Measurements from ENCODE around the gene SOS1. TPM values are rescaled to one million over a fixed set of nuclear protein-coding genes. Genes with fewer than 3 reads are reported as not detected.

SOS1 gene
- polyA plus RNA-seq, 1 of the 3 experiments (the other 2 are of a cell fraction), result 12.8 TPM

DNA sequence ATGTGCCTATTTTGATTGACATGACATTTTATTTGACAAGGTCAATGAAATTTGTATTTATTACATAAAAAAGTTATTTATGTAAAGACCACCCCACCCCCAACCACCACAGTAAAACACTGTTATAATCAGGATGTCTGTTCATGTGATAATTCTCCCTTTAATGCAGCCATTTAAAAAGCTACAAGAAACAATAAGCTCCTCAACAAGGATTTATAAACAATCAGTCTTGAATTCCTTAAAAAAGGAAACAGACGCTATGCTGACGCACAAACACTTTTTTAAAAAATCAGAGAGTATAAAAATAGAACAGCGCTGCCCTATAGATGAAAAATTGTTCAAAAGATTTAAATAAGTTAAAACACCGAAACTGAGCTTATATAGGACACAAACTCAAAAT lies 102.2 kb downstream of the SOS1 start:
- no peaks in the 10 kb centered on the region for H3K27me3 ChIP-seq (ENCODE audit: insufficient read depth)
- peaks cover 62 to 68% of the 10 kb centered on the region in 2 experiments for H3K36me3 ChIP-seq (replicated peaks in 1 of 2; ENCODE audit: control insufficient read depth in 1 of 2, insufficient read depth in 2 of 2, low read length in 1 of 2)
- H3K4me2 ChIP-seq, result no peak overlapping the region
- H3K4me1 ChIP-seq (ENCODE audit: control insufficient read depth in 1 of 2, insufficient read depth in 2 of 2, low read depth in 1 of 2, low read length in 1 of 2), result peaks cover 0 to under 1% of the 10 kb centered on the region in 2 experiments; a peak in 2 of 4 replicates
- H3K9me3 ChIP-seq, result no peaks in the 10 kb centered on the region
- H3K79me2 ChIP-seq (ENCODE audit: insufficient read depth), result 0 out of 2 replicates have a peak, but pooled peaks cover 3% of the 10 kb centered on the region
- TF ChIP-seq FOXJ3 (CRISPR knock-in tag; IDR thresholded peaks at IDR 0.05), result no peak
- no peak for TF ChIP-seq USF2 (IDR thresholded peaks at IDR 0.05; ENCODE audit: borderline replicate concordance, low read depth, low read length)
- TF ChIP-seq POLR2AphosphoS5 (IDR thresholded peaks at IDR 0.05; ENCODE audit: low read depth, low read length), result no peak
- TF ChIP-seq TEAD4 (IDR thresholded peaks at IDR 0.05; ENCODE audit: borderline replicate concordance, insufficient read depth), result no peak
- TF ChIP-seq RAD21 (IDR thresholded peaks at IDR 0.05; ENCODE audit: low read length), result no peak
- no peak for TF ChIP-seq NFIC (IDR thresholded peaks at IDR 0.05; ENCODE audit: borderline replicate concordance)
- no peak for TF ChIP-seq REST (IDR thresholded peaks at IDR 0.05; ENCODE audit: low read depth, low read length)
- TF ChIP-seq RCOR1 (IDR thresholded peaks at IDR 0.05; ENCODE audit: low read length), result no peak
- no peak for TF ChIP-seq TAF1 (IDR thresholded peaks at IDR 0.05; ENCODE audit: borderline replicate concordance, low read depth, low read length)
- no peak for TF ChIP-seq FOSL2 (IDR thresholded peaks at IDR 0.05; ENCODE audit: borderline replicate concordance, low read depth)
- TF ChIP-seq RFX5 (IDR thresholded peaks at IDR 0.05; ENCODE audit: low read length), result no peak
- H2AFZ ChIP-seq (ENCODE audit: low read depth), result no peak overlapping the region
- CTCF ChIA-PET, result interaction anchor here (1.1 to 1.9 kb wide), 3 partner anchors 25 to 211 kb away, joined by 3 to 6 read pairs (median 4); no protein-coding TSS in a partner anchor
- H3F3A ChIP-seq (replicated peaks; ENCODE audit: insufficient read depth), result no peaks in the 10 kb centered on the region
- H3K9ac ChIP-seq, result no peak overlapping the region
- no peaks in the 10 kb centered on the region for H4K20me1 ChIP-seq (ENCODE audit: insufficient read depth)
- no peak overlapping the region for H3K4me3 ChIP-seq (ENCODE audit: low read depth in 2 of 2, low read length in 1 of 2)
- WGBS (ENCODE audit: low lambda C conversion rate), result 98% methylated on average over 4 of the region's 4 CpGs
- no peak for DNase-seq
- POLR2A ChIA-PET, result no interaction called here
- H3K27ac ChIP-seq (ENCODE audit: low read depth in 2 of 2, low read length in 1 of 2), result no peak overlapping the region
- no peaks in the 10 kb centered on the region for H3K9me2 ChIP-seq

DNA sequence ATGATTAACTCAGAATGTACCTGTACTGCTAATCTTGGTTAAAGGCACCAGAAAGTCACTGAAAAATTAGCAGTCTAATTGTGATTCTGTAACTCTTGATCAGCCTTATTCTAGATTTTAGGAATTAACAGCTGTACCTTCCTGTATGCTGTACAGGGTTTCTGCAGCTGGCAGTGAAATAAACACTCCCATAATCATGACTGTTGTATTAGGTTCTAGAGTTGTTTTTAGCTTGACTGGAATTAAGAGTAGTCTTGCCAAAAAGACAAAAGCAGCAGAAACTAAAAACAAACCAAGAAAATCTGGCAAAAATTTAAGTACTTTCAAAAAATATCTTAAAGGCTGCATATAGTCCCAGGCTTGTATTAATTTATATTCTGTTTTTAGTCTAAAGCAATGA lies 103.5 kb downstream of the SOS1 start:
- Histone ChIP-seq H3K36me3 (replicated peaks in 1 of 2; ENCODE audit: control insufficient read depth in 1 of 2, insufficient read depth in 2 of 2, low read length in 1 of 2) (peaks cover 62 to 68% of the 10 kb centered on the region in 2 experiments), H3K27ac (ENCODE audit: low read depth in 2 of 2, low read length in 1 of 2) (no peak overlapping the region), H2AFZ (ENCODE audit: low read depth) (no peak overlapping the region), H3K27me3 (ENCODE audit: insufficient read depth) (no peaks in the 10 kb centered on the region), H4K20me1 (ENCODE audit: insufficient read depth) (no peaks in the 10 kb centered on the region), H3K9ac (no peak overlapping the region), H3K4me1 (ENCODE audit: control insufficient read depth in 1 of 2, insufficient read depth in 2 of 2, low read depth in 1 of 2, low read length in 1 of 2) (no peaks in the 10 kb centered on the region; a peak in 2 of 4 replicates), H3K9me2 (no peaks in the 10 kb centered on the region), H3K79me2 (ENCODE audit: insufficient read depth) (0 out of 2 replicates have a peak, but pooled peaks cover 3% of the 10 kb centered on the region), H3F3A (replicated peaks; ENCODE audit: insufficient read depth) (peaks cover 6% of the 10 kb centered on the region), H3K4me3 (ENCODE audit: low read depth in 2 of 2, low read length in 1 of 2) (no peak overlapping the region), H3K9me3 (no peaks in the 10 kb centered on the region), H3K4me2 (no peak overlapping the region)
- ChIA-PET POLR2A (no interaction called here), CTCF (interaction anchor here (0.9 to 1.5 kb wide), 4 partner anchors 9 to 42 kb away, joined by 3 to 5 read pairs (median 4); no protein-coding TSS in a partner anchor)
- no peak for DNase-seq
- no peak for TF ChIP-seq USF2 (IDR thresholded peaks at IDR 0.05; ENCODE audit: borderline replicate concordance, low read depth, low read length)
- no peak for TF ChIP-seq FOXM1 (IDR thresholded peaks at IDR 0.05; ENCODE audit: low read depth)
- no peak for TF ChIP-seq EZH2phosphoT487 (IDR thresholded peaks at IDR 0.05; ENCODE audit: borderline replicate concordance, low read depth)
- TF ChIP-seq GABPA (IDR thresholded peaks at IDR 0.05; ENCODE audit: low read depth), result no peak
- no peak for TF ChIP-seq FOSL2 (IDR thresholded peaks at IDR 0.05; ENCODE audit: borderline replicate concordance, low read depth)
- no peak for TF ChIP-seq TEAD4 (IDR thresholded peaks at IDR 0.05; ENCODE audit: borderline replicate concordance, insufficient read depth)
- TF ChIP-seq USF1 (IDR thresholded peaks at IDR 0.05; ENCODE audit: borderline replicate concordance, low read depth), result no peak
- TF ChIP-seq, protein P1, sequence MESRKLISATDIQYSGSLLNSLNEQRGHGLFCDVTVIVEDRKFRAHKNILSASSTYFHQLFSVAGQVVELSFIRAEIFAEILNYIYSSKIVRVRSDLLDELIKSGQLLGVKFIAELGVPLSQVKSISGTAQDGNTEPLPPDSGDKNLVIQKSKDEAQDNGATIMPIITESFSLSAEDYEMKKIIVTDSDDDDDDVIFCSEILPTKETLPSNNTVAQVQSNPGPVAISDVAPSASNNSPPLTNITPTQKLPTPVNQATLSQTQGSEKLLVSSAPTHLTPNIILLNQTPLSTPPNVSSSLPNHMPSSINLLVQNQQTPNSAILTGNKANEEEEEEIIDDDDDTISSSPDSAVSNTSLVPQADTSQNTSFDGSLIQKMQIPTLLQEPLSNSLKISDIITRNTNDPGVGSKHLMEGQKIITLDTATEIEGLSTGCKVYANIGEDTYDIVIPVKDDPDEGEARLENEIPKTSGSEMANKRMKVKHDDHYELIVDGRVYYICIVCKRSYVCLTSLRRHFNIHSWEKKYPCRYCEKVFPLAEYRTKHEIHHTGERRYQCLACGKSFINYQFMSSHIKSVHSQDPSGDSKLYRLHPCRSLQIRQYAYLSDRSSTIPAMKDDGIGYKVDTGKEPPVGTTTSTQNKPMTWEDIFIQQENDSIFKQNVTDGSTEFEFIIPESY (IDR thresholded peaks at IDR 0.05; ENCODE audit: borderline replicate concordance, low read depth), result no peak
- no peak for TF ChIP-seq POLR2AphosphoS5 (IDR thresholded peaks at IDR 0.05; ENCODE audit: low read depth, low read length)
- no peak for TF ChIP-seq MXI1 (IDR thresholded peaks at IDR 0.05; ENCODE audit: low read depth, low read length)
- no peak for TF ChIP-seq TCF12 (IDR thresholded peaks at IDR 0.05)
- TF ChIP-seq YY1 (IDR thresholded peaks at IDR 0.05; ENCODE audit: low read depth), result no peak
- no peak for TF ChIP-seq JUND (IDR thresholded peaks at IDR 0.05)
- TF ChIP-seq FOXJ3 (CRISPR knock-in tag; IDR thresholded peaks at IDR 0.05), result no peak
